ENCODE data around the gene PRSS53.
"Not testable (repeated sequence)": the region's sequence is repeated elsewhere in the genome, so short reads cannot be mapped to it uniquely, and the experiment has no call there.

PRSS53 gene

GRCh38 chr16:31088459-31089183 lies at the start of gene PRSS53:
PRSS53 (minus strand) TSS chr16:31088943; CDS start chr16:31088809, 134 bp downstream.
- DNase-seq, result no peak

- DNase-seq, result not testable (repeated sequence)
Measured at GRCh38 chr16:31136822-31137499, 48.2 kb upstream of the PRSS53 start.

- no peak for DNase-seq
Measured at GRCh38 chr16:31136287-31136662, 47.5 kb upstream of the PRSS53 start.

- DNase-seq, result no peak
Measured at GRCh38 chr16:31135535-31136286, 47.0 kb upstream of the PRSS53 start, which contains the start of gene PRSS8. PRSS8 (minus strand) TSS chr16:31135727; CDS start chr16:31135498, 229 bp downstream.

- DNase-seq, result no peak
Measured at GRCh38 chr16:31134625-31135534, 46.1 kb upstream of the PRSS53 start.

GRCh38 chr16:31134091-31134571 lies 45.4 kb upstream of the PRSS53 start:
- no peak for DNase-seq

GRCh38 chr16:31133046-31133501 lies 44.3 kb upstream of the PRSS53 start:
- no peak for DNase-seq

GRCh38 chr16:31132303-31132979 lies 43.7 kb upstream of the PRSS53 start:
- DNase-seq, result no peak

- DNase-seq, result no peak
Measured at GRCh38 chr16:31131841-31132271, 43.1 kb upstream of the PRSS53 start.

GRCh38 chr16:31131416-31131815 lies 42.7 kb upstream of the PRSS53 start:
- DNase-seq, result no peak

- no peak for DNase-seq
Measured at GRCh38 chr16:31130899-31131298, 42.2 kb upstream of the PRSS53 start.

GRCh38 chr16:31130336-31130891 lies 41.7 kb upstream of the PRSS53 start:
- no peak for DNase-seq

GRCh38 chr16:31129568-31130335 lies 41.0 kb upstream of the PRSS53 start:
- DNase-seq, result no peak

GRCh38 chr16:31128711-31129567 lies 40.2 kb upstream of the PRSS53 start:
- no peak for DNase-seq

- no peak for DNase-seq
Measured at GRCh38 chr16:31127182-31127581, 38.4 kb upstream of the PRSS53 start.

GRCh38 chr16:31125844-31126243 lies 37.1 kb upstream of the PRSS53 start:
- no peak for DNase-seq

- no peak for DNase-seq
Measured at GRCh38 chr16:31120129-31120528, 31.4 kb upstream of the PRSS53 start.

- no peak for DNase-seq
Measured at GRCh38 chr16:31118223-31119155, 29.7 kb upstream of the PRSS53 start.
